Loucy (cell line): Measurements from ENCODE around the gene SPRED2.

ENCODE experiments used
- H2AFZ ChIP-seq: fragments of 200-600 bp; sonication (generic); 2 replicates; pipeline ENCODE4 v1.6.0; 2016; ENCODE audit warnings: antibody characterized with exemption, mild to moderate bottlenecking, low read length, moderate library complexity
- H3F3A ChIP-seq: fragments of 200-600 bp; 2 replicates; pipeline ENCODE4 v1.6.0; 2016; ENCODE audit warnings: antibody characterized with exemption, low read depth, mild to moderate bottlenecking
- H3K27me3 ChIP-seq: fragments of 200-600 bp; sonication (generic); 2 replicates; pipeline ENCODE4 v1.6.1; 2014; ENCODE audit warnings: low read length, mild to moderate bottlenecking; ENCODE audit not compliant: insufficient read depth, poor library complexity, severe bottlenecking
- H3K36me3 ChIP-seq: fragments of 200-600 bp; sonication (generic); 2 replicates; pipeline ENCODE4 v1.6.1; 2016; ENCODE audit warnings: low read length; ENCODE audit not compliant: insufficient read depth
- H3K4me1 ChIP-seq: fragments of 200-600 bp; sonication (generic); 2 replicates; pipeline ENCODE4 v1.5.1; 2014; ENCODE audit warnings: low read length, mild to moderate bottlenecking; ENCODE audit not compliant: insufficient read depth, poor library complexity, severe bottlenecking
- H3K4me2 ChIP-seq: fragments of 200-600 bp; sonication (generic); 2 replicates; pipeline ENCODE4 v1.6.0; 2014; ENCODE audit warnings: antibody characterized with exemption, low read length, low read depth, mild to moderate bottlenecking; ENCODE audit not compliant: poor library complexity, severe bottlenecking
- H3K4me3 ChIP-seq: fragments of 200-600 bp; sonication (generic); 2 replicates; pipeline ENCODE4 v1.5.1; 2014; ENCODE audit warnings: low read length, mild to moderate bottlenecking, mixed read lengths; ENCODE audit not compliant: poor library complexity, severe bottlenecking
- H3K79me2 ChIP-seq: fragments of 200-600 bp; sonication (generic); 2 replicates; pipeline ENCODE4 v1.6.1; 2014; ENCODE audit warnings: low read length; ENCODE audit not compliant: insufficient read depth
- H3K9ac ChIP-seq: fragments of 200-600 bp; sonication (generic); 2 replicates; pipeline ENCODE4 v1.6.0; 2014; ENCODE audit warnings: mild to moderate bottlenecking, low read depth, low read length, moderate library complexity; ENCODE audit not compliant: poor library complexity, severe bottlenecking
- H3K9me2 ChIP-seq: fragments of 200-600 bp; sonication (generic); replicated peaks from 2 replicates; pipeline ENCODE4 v1.6.1; 2016; ENCODE audit warnings: low read depth, low read length, mixed read lengths
- H3K9me3 ChIP-seq: fragments of 200-600 bp; sonication (generic); 2 replicates; pipeline ENCODE4 v1.6.1; 2014; ENCODE audit warnings: mild to moderate bottlenecking, antibody characterized with exemption, low read length, low read depth; ENCODE audit not compliant: insufficient read depth
- H4K20me1 ChIP-seq: fragments of 200-600 bp; sonication (generic); 2 replicates; pipeline ENCODE4 v1.6.0; 2014; ENCODE audit warnings: antibody characterized with exemption, low read length, mild to moderate bottlenecking; ENCODE audit not compliant: insufficient read depth, poor library complexity, severe bottlenecking
- CTCF ChIP-seq: fragments of 200-600 bp; sonication (generic); conservative IDR thresholded peaks from 2 replicates; pipeline ENCODE4 v1.5.1; 2014; ENCODE audit warnings: mild to moderate bottlenecking, antibody characterized with exemption, low read length
- EZH2phosphoT487 ChIP-seq: fragments of 200-600 bp; IDR thresholded peaks from 2 replicates; pipeline ENCODE4 v1.6.1; 2018; ENCODE audit warnings: antibody characterized with exemption, mild to moderate bottlenecking, moderate library complexity, borderline replicate concordance

Gene SPRED2

GRCh38 chr2:65326276-65326675, 106.1 kb downstream of the SPRED2 start:
- H3K9me3 ChIP-seq = no peaks in the 10 kb centered on the region
- TF ChIP-seq EZH2phosphoT487 (no peak), CTCF (no peak)
- no peak overlapping the region for H3K4me3 ChIP-seq
- H3K9ac ChIP-seq = no peak overlapping the region
- no peaks in the 10 kb centered on the region for H3F3A ChIP-seq
- H3K79me2 ChIP-seq = no peaks in the 10 kb centered on the region
- no peaks in the 10 kb centered on the region for H3K36me3 ChIP-seq
- H4K20me1 ChIP-seq = no peaks in the 10 kb centered on the region
- no peaks in the 10 kb centered on the region for H3K27me3 ChIP-seq
- H3K4me2 ChIP-seq = no peak overlapping the region
- no peaks in the 10 kb centered on the region for H3K9me2 ChIP-seq
- H3K4me1 ChIP-seq = no peaks in the 10 kb centered on the region
- H2AFZ ChIP-seq = no peak overlapping the region

GRCh38 chr2:65325066-65325465, 107.3 kb downstream of the SPRED2 start:
- no peak for TF ChIP-seq CTCF
- no peak for TF ChIP-seq EZH2phosphoT487

GRCh38 chr2:65320946-65321345, 111.5 kb downstream of the SPRED2 start:
- H3K36me3 ChIP-seq = peaks cover 3% of the 10 kb centered on the region; the same call in 1 of the 2 replicates
- H2AFZ ChIP-seq = no peak overlapping the region
- no peaks in the 10 kb centered on the region for H3K27me3 ChIP-seq
- no peak overlapping the region for H3K4me2 ChIP-seq
- H3K9me3 ChIP-seq = no peaks in the 10 kb centered on the region
- H3K79me2 ChIP-seq = no peaks in the 10 kb centered on the region
- no peaks in the 10 kb centered on the region for H3K9me2 ChIP-seq
- no peaks in the 10 kb centered on the region for H4K20me1 ChIP-seq
- H3F3A ChIP-seq = no peaks in the 10 kb centered on the region
- TF ChIP-seq EZH2phosphoT487 (no peak), CTCF (no peak)
- H3K9ac ChIP-seq = no peak overlapping the region
- no peak overlapping the region for H3K4me3 ChIP-seq
- H3K4me1 ChIP-seq = no peaks in the 10 kb centered on the region

More at GRCh38 chr2:65325066-65325465, 107.3 kb downstream of the SPRED2 start:
- no peaks in the 10 kb centered on the region for H4K20me1 ChIP-seq
- no peaks in the 10 kb centered on the region for H3K9me2 ChIP-seq
- H3K79me2 ChIP-seq = no peaks in the 10 kb centered on the region
- H3K4me2 ChIP-seq = no peak overlapping the region
- H3F3A ChIP-seq = no peaks in the 10 kb centered on the region
- no peak overlapping the region for H3K4me3 ChIP-seq
- no peak overlapping the region for H2AFZ ChIP-seq
- H3K27me3 ChIP-seq = no peaks in the 10 kb centered on the region
- no peaks in the 10 kb centered on the region for H3K9me3 ChIP-seq
- no peaks in the 10 kb centered on the region for H3K4me1 ChIP-seq
- no peaks in the 10 kb centered on the region for H3K36me3 ChIP-seq
- H3K9ac ChIP-seq = no peak overlapping the region
